AG09319 (cell line): ENCODE data around the gene ZNF837.
A peak's percentile ranks its signal among the peaks of the same experiment; 100 is the strongest.
"Not testable (repeated sequence)": the region's sequence is repeated elsewhere in the genome, so short reads cannot be mapped to it uniquely, and the experiment has no call there.

Experiments
- DNase-seq: peaks from one replicate; pipeline ENCODE4 v3.0.0-alpha.2; 2010; ENCODE audit warnings: low read depth; ENCODE audit errors: extremely low read depth
- CTCF ChIP-seq: IDR thresholded peaks from 2 replicates; pipeline ENCODE4 v1.5.1; 2011; ENCODE audit warnings: low read depth, mild to moderate bottlenecking, inconsistent platforms, low read length, moderate library complexity

The ZNF837 gene

GRCh38 chr19:58408152-58409009 is 27.6 kb upstream of the ZNF837 start, which contains the start of gene ZNF584:
Gene ZNF584 (plus strand): TSS chr19:58408649. CDS start chr19:58409148, 499 bp downstream.
- TF ChIP-seq CTCF, result no peak; the same call in 1 of the 2 replicates

GRCh38 chr19:58407658-58408151 is 26.9 kb upstream of the ZNF837 start:
- no peak for DNase-seq
- TF ChIP-seq CTCF, result no peak

More at GRCh38 chr19:58408152-58409009, 27.6 kb upstream of the ZNF837 start, which contains the start of gene ZNF584:
- DNase-seq, result peak; percentile 83

DNA sequence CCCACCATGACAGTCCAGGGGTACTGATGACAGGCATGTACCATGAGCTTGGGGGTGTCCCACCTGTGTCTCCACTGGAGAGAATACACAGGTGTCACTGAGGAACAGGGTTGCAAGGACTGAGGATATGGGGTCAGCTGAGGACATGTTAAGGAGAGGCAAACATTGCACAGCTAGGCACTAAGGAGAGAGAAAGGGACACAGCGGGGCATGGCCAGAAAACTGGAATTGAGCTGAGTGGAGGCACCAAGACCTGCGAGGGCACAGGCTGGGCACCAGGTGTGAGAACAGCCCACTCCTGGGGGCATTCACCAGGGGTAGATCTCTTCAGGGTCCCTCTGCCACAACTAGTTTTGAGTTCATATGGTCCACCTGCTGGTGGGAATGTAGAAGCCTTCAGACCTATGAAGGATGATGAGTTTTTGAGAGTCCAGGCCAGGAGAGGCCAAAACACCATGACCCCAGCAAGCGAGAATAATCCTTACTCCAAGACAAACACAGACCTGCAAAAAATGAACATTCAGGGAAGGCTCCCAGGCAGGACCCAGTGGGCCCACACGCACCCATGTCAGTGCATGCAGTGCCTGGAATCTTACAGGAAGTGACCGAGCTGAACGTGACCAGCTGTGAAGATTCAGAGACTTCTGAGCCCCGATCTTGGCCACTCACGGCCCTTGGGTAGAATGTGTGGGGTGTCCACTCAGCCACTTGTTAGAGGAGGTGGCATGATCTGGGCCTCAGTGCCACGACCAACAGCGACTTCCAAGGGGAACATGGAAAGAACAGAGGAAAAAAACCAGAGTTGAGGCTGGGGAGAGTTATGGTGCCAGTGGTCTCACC is 26.2 kb upstream of the ZNF837 start:
- DNase-seq, result no peak
- peak; percentile 21; the same call in 1 of the 2 replicates for TF ChIP-seq CTCF

DNA sequence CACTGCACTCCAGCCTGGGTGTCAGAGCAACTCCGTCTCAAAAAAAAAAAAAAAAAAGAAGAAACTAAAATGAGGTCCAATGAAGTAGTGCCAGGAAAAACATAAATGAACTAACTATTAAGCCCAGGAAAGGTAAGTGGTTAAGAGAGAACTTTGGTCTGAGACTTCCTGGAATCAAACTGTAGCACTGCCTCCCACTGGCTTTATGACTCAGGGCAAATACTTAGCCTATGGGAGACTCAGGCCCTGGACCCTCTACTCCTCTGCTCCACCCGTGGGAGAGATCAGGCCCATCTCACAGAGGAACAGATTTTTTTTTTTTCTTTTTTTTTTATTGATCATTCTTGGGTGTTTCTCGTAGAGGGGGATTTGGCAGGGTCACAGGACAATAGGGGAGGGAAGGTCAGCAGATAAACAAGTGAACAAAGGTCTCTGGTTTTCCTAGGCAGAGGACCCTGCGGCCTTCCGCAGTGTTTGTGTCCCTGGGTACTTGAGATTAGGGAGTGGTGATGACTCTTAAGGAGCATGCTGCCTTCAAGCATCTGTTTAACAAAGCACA is 23.2 kb upstream of the ZNF837 start:
- not testable (repeated sequence) for DNase-seq

DNA sequence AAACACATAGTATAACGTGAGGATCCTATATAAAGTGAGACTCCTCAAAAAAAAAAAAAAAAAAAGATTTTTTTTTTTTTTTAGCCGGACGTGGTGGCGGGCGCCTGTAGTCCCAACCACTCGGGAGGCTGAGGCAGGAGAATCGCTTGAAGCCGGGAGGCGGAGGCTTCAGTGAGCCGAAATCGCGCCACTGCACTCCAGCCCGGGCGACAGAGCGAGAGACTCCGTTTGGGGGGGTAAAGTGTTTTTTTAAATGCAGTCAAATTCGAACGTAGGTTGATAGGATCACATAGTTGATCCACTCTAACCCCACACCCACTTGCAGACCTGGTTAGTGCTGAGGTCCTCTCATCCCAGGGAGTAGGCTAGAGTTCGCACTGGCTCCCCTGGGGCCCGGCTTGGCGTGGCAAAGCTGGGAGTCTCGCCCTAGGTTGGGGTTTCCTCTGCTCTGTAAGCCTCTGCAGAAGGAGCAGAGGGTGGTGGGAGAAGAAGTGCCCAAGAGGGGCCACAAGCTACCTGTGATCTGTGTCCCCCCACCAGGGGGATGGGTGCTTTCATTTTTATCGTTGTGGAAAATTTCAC is 21.1 kb upstream of the ZNF837 start:
- no peak for TF ChIP-seq CTCF
- no peak for DNase-seq

DNA sequence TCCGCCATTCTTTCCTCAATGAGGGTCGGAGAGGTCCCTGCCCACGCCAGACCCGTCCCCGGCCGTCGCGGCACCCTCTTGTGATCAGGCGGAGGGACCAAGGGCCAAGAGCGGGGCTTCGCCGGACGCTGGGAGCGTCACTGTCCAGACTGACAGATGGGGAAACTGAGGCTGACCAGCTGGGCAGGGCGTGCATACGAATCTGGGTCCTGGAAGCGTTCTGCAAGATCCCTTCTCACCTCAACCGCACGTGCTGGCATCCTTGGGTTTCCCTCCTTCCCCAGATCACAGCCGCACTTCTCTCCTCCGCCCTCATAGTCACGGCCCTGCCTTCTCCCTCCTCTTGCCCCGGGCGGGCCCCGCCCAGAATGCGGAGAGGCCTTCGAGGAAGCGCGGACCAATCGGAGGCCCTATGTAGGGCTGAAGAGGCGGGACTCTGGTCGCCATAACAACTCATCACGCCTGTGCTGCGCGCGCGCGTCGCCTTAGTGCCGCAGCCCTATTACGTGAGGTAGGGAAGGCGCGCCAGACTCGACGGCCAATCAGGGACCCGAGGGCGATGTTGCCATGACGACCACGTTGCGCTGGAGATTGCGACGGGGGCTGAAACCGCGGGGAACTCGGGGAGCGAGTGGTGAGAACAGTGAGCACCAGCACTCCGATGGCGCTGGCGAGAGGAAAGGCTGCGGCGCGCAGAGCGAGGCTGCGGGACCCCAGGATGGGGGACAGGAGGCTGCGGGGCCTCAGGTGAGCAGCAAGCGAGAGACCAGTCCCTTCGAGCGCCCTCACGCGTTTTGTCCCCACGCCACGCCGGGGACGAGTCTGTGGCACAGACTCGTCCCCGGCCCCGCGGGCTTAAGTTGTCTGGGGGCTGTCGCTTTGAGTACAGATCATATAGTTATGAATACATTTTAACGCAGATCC is 20.3 kb upstream of the ZNF837 start:
- no peak; the same call in none of the 2 replicates for TF ChIP-seq CTCF
- DNase-seq, result peak; percentile 99
